DMS53 treated with DMSO at 0.1 percent for 48 hours (cell line): ENCODE measurements around the gene NAA16.
"Not testable (repeated sequence)": the region's sequence is repeated elsewhere in the genome, so short reads cannot be mapped to it uniquely, and the experiment has no call there.

Experiments used
- DNase-seq: peaks from one replicate; lab custom pipeline; 2025; ENCODE audit not compliant: unreplicated experiment; lab: John Stamatoyannopoulos, UW

Gene NAA16

GRCh38 chr13:41310963-41311405 is at the start of gene NAA16:
TSS of gene NAA16 (plus strand) at chr13:41311267. CDS start at chr13:41311529, 262 bp downstream.
- peak; percentile 47 for DNase-seq

- DNase-seq, result peak; percentile 77
Observed at GRCh38 chr13:41263261-41263971, 47.7 kb upstream of the NAA16 start, which contains the start of gene MTRF1. TSS of gene MTRF1 (minus strand) at chr13:41263576. CDS start at chr13:41260907, 2,669 bp downstream.

- DNase-seq, result no peak
Observed at GRCh38 chr13:41267106-41267505, 44.0 kb upstream of the NAA16 start.

- no peak for DNase-seq
Observed at GRCh38 chr13:41268764-41269163, 42.3 kb upstream of the NAA16 start.

GRCh38 chr13:41271456-41272285 is 39.4 kb upstream of the NAA16 start:
- DNase-seq, result no peak

- no peak for DNase-seq
Observed at GRCh38 chr13:41273831-41274441, 37.1 kb upstream of the NAA16 start.

- no peak for DNase-seq
Observed at GRCh38 chr13:41274881-41275280, 36.2 kb upstream of the NAA16 start.

- no peak for DNase-seq
Observed at GRCh38 chr13:41276824-41277223, 34.2 kb upstream of the NAA16 start.

- not testable (repeated sequence) for DNase-seq
Observed at GRCh38 chr13:41279156-41279555, 31.9 kb upstream of the NAA16 start.

GRCh38 chr13:41282129-41282571 is 28.9 kb upstream of the NAA16 start:
- no peak for DNase-seq

- DNase-seq, result peak; percentile 66
Observed at GRCh38 chr13:41284512-41285288, 26.4 kb upstream of the NAA16 start.

GRCh38 chr13:41286370-41286769 is 24.7 kb upstream of the NAA16 start:
- DNase-seq, result no peak

GRCh38 chr13:41289463-41289881 is 21.6 kb upstream of the NAA16 start:
- DNase-seq, result no peak

- DNase-seq, result no peak
Observed at GRCh38 chr13:41291246-41291645, 19.8 kb upstream of the NAA16 start.

GRCh38 chr13:41293272-41293671 is 17.8 kb upstream of the NAA16 start:
- DNase-seq, result no peak

GRCh38 chr13:41294914-41295313 is 16.2 kb upstream of the NAA16 start:
- no peak for DNase-seq

- DNase-seq, result no peak
Observed at GRCh38 chr13:41295973-41296372, 15.1 kb upstream of the NAA16 start.

- no peak for DNase-seq
Observed at GRCh38 chr13:41296879-41297646, 14.0 kb upstream of the NAA16 start.

GRCh38 chr13:41299316-41300094 is 11.6 kb upstream of the NAA16 start:
- no peak for DNase-seq
